Esophagus muscularis mucosa (tissue), 4 donors: Measurements from ENCODE around the gene RUNDC1.

ENCODE experiments used
- EP300 ChIP-seq: sonication (generic); formaldehyde crosslinking; IDR thresholded peaks from one replicate; pipeline ENCODE4 v1.6.1; 2017; ENCODE audit warnings: antibody characterized with exemption
- POLR2A ChIP-seq: fragments of 450-650 bp; IDR thresholded peaks from one replicate; pipeline ENCODE4 v1.6.1; 2017; ENCODE audit warnings: antibody characterized with exemption, moderate library complexity, mild to moderate bottlenecking, low read depth
- TF ChIP-seq, protein P1 (sequence below), 3 experiments: fragments of 200-600 bp in 2 of 3; fragments of 450-650 bp in 1 of 3; sonication (generic) in 2 of 3; IDR thresholded peaks; one replicate each; pipeline ENCODE4 v1.5.1; 2017 to 2019; ENCODE audit warnings: antibody characterized with exemption in 3 of 3, mild to moderate bottlenecking in 2 of 3, moderate library complexity in 1 of 3

DNA sequence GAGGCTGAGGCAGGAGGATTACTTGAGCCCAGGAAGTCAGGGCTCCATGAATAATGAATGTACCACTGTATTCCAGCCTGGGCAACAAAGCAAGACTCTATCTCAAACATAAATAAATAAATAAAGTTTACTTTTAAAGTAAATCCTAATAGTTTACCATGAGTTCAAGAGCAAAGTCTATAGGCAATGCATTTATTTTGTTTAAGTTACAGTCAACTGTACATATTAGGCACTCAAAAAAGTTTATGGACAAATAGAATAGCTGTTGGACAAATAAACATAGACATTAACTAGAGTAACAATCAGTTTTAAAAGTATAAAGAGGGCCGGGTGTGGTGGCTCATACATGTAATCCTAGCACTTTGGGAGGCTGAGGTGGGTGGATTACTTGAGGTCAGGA lies 12.4 kb upstream of the RUNDC1 start:
- TF ChIP-seq POLR2A (no peak), EP300 (no peak)
- TF ChIP-seq, protein P1, sequence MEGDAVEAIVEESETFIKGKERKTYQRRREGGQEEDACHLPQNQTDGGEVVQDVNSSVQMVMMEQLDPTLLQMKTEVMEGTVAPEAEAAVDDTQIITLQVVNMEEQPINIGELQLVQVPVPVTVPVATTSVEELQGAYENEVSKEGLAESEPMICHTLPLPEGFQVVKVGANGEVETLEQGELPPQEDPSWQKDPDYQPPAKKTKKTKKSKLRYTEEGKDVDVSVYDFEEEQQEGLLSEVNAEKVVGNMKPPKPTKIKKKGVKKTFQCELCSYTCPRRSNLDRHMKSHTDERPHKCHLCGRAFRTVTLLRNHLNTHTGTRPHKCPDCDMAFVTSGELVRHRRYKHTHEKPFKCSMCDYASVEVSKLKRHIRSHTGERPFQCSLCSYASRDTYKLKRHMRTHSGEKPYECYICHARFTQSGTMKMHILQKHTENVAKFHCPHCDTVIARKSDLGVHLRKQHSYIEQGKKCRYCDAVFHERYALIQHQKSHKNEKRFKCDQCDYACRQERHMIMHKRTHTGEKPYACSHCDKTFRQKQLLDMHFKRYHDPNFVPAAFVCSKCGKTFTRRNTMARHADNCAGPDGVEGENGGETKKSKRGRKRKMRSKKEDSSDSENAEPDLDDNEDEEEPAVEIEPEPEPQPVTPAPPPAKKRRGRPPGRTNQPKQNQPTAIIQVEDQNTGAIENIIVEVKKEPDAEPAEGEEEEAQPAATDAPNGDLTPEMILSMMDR (IDR thresholded peaks at IDR 0.05): no peak
